CD14-positive monocyte (primary cell): ENCODE data around the gene BSND. TPM values are rescaled to one million over a fixed set of nuclear protein-coding genes. Genes with fewer than 3 reads are reported as not detected.
"Not testable (repeated sequence)": the region's sequence is repeated elsewhere in the genome, so short reads cannot be mapped to it uniquely, and the experiment has no call there.

Experiments used
- DNase-seq, 3 donors: peaks; one replicate each; pipeline ENCODE4 v3.0.0-alpha.2; 2011 to 2022
- H2AFZ ChIP-seq: 2 replicates; pipeline ENCODE4 v1.6.0; 2012; ENCODE audit warnings: mild to moderate bottlenecking, low read depth, low read length, inconsistent platforms; ENCODE audit not compliant: insufficient read depth, poor library complexity, severe bottlenecking
- H3K27ac ChIP-seq, 2 donors: 1 replicate in 1 of 2; 2 replicates in 1 of 2; pipeline ENCODE4 v1.5.1; 2012 to 2013; ENCODE audit warnings: low read length in 2 of 2, control low read depth in 1 of 2, inconsistent platforms in 1 of 2, low read depth in 1 of 2, mild to moderate bottlenecking in 1 of 2
- H3K27me3 ChIP-seq, 2 donors: one replicate each; pipeline versions ENCODE4 v1.6.0 to v1.6.1; 2011 to 2013; ENCODE audit warnings: low read length in 2 of 2; ENCODE audit not compliant: control insufficient read depth in 2 of 2, insufficient read depth in 2 of 2
- H3K36me3 ChIP-seq, 2 donors: replicated peaks in 1 of 2; 1 replicate in 1 of 2; 2 replicates in 1 of 2; pipeline versions ENCODE4 v1.5.1 to v1.6.1; 2012 to 2013; ENCODE audit warnings: low read length in 2 of 2, control low read depth in 1 of 2, inconsistent platforms in 1 of 2, mild to moderate bottlenecking in 1 of 2; ENCODE audit not compliant: insufficient read depth in 2 of 2, control insufficient read depth in 1 of 2
- H3K4me1 ChIP-seq, 2 donors: 1 replicate in 1 of 2; 2 replicates in 1 of 2; pipeline versions ENCODE4 v1.5.1 to v1.6.1; 2012 to 2013; ENCODE audit warnings: low read length in 2 of 2, control low read depth in 1 of 2, inconsistent platforms in 1 of 2, mild to moderate bottlenecking in 1 of 2, moderate library complexity in 1 of 2; ENCODE audit not compliant: insufficient read depth in 2 of 2, control insufficient read depth in 1 of 2
- H3K4me2 ChIP-seq: replicated peaks from 2 replicates; pipeline ENCODE3; 2012; ENCODE audit warnings: low read length, moderate library complexity, mild to moderate bottlenecking; ENCODE audit not compliant: poor library complexity, severe bottlenecking; ENCODE audit errors: extremely low read depth
- H3K4me3 ChIP-seq, 3 experiments: fragments of 200-600 bp in 1 of 3; sonication (generic) in 1 of 3; replicated peaks in 1 of 3; 1 replicate in 2 of 3; 2 replicates in 1 of 3; pipeline ENCODE4 v1.5.1; 2011 to 2013; ENCODE audit warnings: low read length in 3 of 3, mild to moderate bottlenecking in 3 of 3, control low read depth in 2 of 3, low read depth in 2 of 3, inconsistent platforms in 1 of 3, moderate library complexity in 1 of 3
- H3K79me2 ChIP-seq: 2 replicates; pipeline ENCODE4 v1.6.0; 2012; ENCODE audit warnings: mild to moderate bottlenecking, control low read depth, inconsistent platforms, low read length, moderate library complexity; ENCODE audit not compliant: insufficient read depth
- H3K9ac ChIP-seq: 2 replicates; pipeline ENCODE4 v1.6.0; 2017; ENCODE audit warnings: low read length, mild to moderate bottlenecking; ENCODE audit not compliant: insufficient read depth, poor library complexity, severe bottlenecking
- H3K9me3 ChIP-seq, 2 donors: replicated peaks in 1 of 2; 1 replicate in 1 of 2; 2 replicates in 1 of 2; pipeline versions ENCODE4 v1.5.1 to v1.6.1; 2012 to 2013; ENCODE audit warnings: low read length in 2 of 2, control low read depth in 1 of 2; ENCODE audit not compliant: control insufficient read depth in 1 of 2, insufficient read depth in 1 of 2
- H4K20me1 ChIP-seq: 2 replicates; pipeline ENCODE4 v1.6.0; 2012; ENCODE audit warnings: mild to moderate bottlenecking, low read length, control low read depth, moderate library complexity; ENCODE audit not compliant: insufficient read depth
- H3K27ac Mint-ChIP-seq, 7 donors: one replicate each; pipeline ENCODE4 v1.8.0; 2020; ENCODE audit warnings: mild to moderate bottlenecking in 7 of 7, mixed read lengths in 7 of 7, moderate library complexity in 6 of 7, inconsistent platforms in 2 of 7
- H3K27me3 Mint-ChIP-seq, 3 donors: one replicate each; pipeline ENCODE4 v1.8.0; 2021 to 2022; ENCODE audit warnings: low read depth in 3 of 3, mild to moderate bottlenecking in 3 of 3, mixed read lengths in 3 of 3, moderate library complexity in 3 of 3, inconsistent platforms in 1 of 3
- H3K36me3 Mint-ChIP-seq, 2 donors: one replicate each; pipeline ENCODE4 v1.8.0; 2020; ENCODE audit warnings: mixed read lengths in 2 of 2, inconsistent platforms in 1 of 2, mild to moderate bottlenecking in 1 of 2
- H3K4me1 Mint-ChIP-seq: one replicate; pipeline ENCODE4 v1.8.0; 2020; ENCODE audit warnings: mild to moderate bottlenecking, mixed read lengths
- H3K4me3 Mint-ChIP-seq, 2 donors: one replicate each; pipeline ENCODE4 v1.8.0; 2020; ENCODE audit warnings: mild to moderate bottlenecking in 2 of 2, mixed read lengths in 2 of 2, moderate library complexity in 1 of 2
- H3K9me3 Mint-ChIP-seq, 7 donors: one replicate each; pipeline ENCODE4 v1.8.0; 2020 to 2022; ENCODE audit warnings: mixed read lengths in 7 of 7, mild to moderate bottlenecking in 6 of 7, moderate library complexity in 6 of 7, inconsistent platforms in 2 of 7
- WGBS: methylation state at CpG from one replicate; pipeline ENCODE4 v1.1.5; 2013; ENCODE audit warnings: missing lambda C conversion rate; ENCODE audit not compliant: insufficient coverage; 5-methylcytosine and 5-hydroxymethylcytosine counted together
- intact Hi-C, 2 donors: fragments of 100-400 bp; cut with micrococcal nuclease; formaldehyde crosslinking; loops; one replicate each; pipeline versions ENCODE4 v1.15.0 to v1.15.1; 2023
- polyA plus RNA-seq, 3 donors: library from polyadenylated mRNA; depleted of rRNA in 1 of 3; unstranded in 2 of 3; stranded (reverse) in 1 of 3; fragments of 300-500 nt in 2 of 3; fragments of >200 nt in 1 of 3; fragmentation: Illumina TruSeq in 2 of 3; gene quantifications; 1 replicate in 2 of 3; 2 replicates in 1 of 3; pipeline ENCODE4 v1.2.3, GENCODE V29; 2012 to 2021
- TF ChIP-seq, protein P1 (sequence below): fragments of 200-600 bp; IDR thresholded peaks from one replicate; pipeline ENCODE4 v1.8.0; 2022; ENCODE audit warnings: antibody characterized with exemption, mild to moderate bottlenecking

The BSND gene
- polyA plus RNA-seq, 3 donors: not detected

DNA sequence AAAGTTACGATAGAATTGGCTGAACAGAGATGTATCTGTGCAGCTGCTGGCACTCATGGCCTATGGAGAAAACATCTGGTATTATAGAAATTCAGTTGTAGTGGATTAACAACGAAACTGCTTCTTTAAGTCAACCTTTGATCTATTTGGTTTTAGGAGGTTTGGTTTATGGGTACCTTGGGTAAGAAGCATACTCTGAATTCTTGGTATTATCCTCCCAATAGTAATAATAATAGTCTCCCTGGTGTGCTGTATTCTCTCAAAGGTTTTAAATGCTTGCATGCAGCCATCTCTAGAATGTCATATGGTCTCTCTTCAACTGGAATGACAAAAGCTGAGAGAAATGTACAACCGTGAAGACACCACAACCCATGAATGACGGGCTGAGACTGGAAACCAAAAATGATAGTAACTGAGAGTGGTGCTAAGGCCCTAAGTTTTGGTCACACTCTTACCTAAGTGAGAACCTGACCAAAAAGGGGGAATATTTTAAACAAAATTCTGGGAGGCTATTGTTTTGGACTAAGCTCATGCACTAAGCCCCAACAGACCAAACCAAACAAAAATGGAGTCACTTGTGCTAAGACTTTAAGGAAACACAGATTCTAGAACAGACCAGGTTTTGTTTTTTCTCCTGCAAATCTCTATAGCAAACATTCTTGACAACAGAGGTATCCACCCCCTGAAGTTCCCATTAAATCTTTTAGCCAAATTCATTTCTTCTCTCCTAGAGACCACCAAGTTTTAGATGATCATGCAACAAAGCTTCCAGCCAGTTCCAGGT lies 35.9 kb upstream of the BSND start:
- Histone ChIP-seq H4K20me1 (no peaks in the 10 kb centered on the region), H3K36me3 (no peaks in the 10 kb centered on the region), H3K4me1 (peaks cover 31 to 32% of the 10 kb centered on the region in 2 donors), H3K9me3 (peaks cover 7 to 9% of the 10 kb centered on the region in 2 donors), H3K4me3 (no peak overlapping the region), H2AFZ (no peak overlapping the region), H3K27ac (no peak overlapping the region), H3K27me3 (no peaks in the 10 kb centered on the region), H3K4me2 (no peak overlapping the region), H3K79me2 (no peaks in the 10 kb centered on the region), H3K9ac (no peak overlapping the region)
- peaks cover 0 to 5% (median 0%) of the 10 kb centered on the region in 3 donors for H3K27me3 Mint-ChIP-seq
- intact Hi-C loops: no loop called here
- DNase-seq: no peak
- peaks cover 3 to 13% (median 10%) of the 10 kb centered on the region in 7 donors for H3K9me3 Mint-ChIP-seq
- TF ChIP-seq, protein P1, sequence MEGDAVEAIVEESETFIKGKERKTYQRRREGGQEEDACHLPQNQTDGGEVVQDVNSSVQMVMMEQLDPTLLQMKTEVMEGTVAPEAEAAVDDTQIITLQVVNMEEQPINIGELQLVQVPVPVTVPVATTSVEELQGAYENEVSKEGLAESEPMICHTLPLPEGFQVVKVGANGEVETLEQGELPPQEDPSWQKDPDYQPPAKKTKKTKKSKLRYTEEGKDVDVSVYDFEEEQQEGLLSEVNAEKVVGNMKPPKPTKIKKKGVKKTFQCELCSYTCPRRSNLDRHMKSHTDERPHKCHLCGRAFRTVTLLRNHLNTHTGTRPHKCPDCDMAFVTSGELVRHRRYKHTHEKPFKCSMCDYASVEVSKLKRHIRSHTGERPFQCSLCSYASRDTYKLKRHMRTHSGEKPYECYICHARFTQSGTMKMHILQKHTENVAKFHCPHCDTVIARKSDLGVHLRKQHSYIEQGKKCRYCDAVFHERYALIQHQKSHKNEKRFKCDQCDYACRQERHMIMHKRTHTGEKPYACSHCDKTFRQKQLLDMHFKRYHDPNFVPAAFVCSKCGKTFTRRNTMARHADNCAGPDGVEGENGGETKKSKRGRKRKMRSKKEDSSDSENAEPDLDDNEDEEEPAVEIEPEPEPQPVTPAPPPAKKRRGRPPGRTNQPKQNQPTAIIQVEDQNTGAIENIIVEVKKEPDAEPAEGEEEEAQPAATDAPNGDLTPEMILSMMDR: no peak
- WGBS: no CpG with 5 or more reads among the region's 4 CpGs
- H3K27ac Mint-ChIP-seq: no peak overlapping the region
- no peaks in the 10 kb centered on the region for H3K36me3 Mint-ChIP-seq
- no peak overlapping the region for H3K4me3 Mint-ChIP-seq
- peaks cover 34% of the 10 kb centered on the region for H3K4me1 Mint-ChIP-seq

DNA sequence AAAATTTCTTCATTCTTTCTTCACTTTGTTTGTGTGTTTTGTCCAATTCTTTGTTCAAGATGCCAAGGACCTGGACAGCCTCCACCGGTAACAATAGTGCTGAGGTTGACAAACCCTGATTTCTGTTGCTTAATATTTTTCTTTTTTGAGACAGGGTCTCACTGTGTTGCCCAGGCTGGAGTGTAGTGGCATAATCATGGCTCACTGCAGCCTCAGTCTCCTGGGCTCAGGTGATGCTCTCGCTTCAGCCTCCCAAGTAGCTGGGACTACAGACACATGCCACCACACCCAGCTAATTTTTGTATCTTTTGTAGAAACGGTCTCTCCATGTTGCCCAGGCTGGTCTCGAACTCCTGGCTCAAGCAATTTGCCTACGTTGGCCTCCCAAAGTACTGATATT lies 34.9 kb upstream of the BSND start:
- H4K20me1 ChIP-seq, H3K36me3 ChIP-seq, H3K27ac ChIP-seq, H3K9me3 Mint-ChIP-seq, H2AFZ ChIP-seq, H3K9ac ChIP-seq, H3K9me3 ChIP-seq, H3K27me3 Mint-ChIP-seq, H3K27me3 ChIP-seq, DNase-seq, H3K79me2 ChIP-seq, H3K4me3 ChIP-seq, H3K4me2 ChIP-seq, H3K4me3 Mint-ChIP-seq, intact Hi-C loops, H3K36me3 Mint-ChIP-seq: not testable (repeated sequence)
- Mint-ChIP-seq H3K4me1 (peaks cover 36% of the 10 kb centered on the region), H3K27ac (peak overlapping the region in 1 of 7 donors; percentile 80)
- WGBS: 92% methylated on average over 4 of the region's 5 CpGs
- peaks cover 31 to 35% of the 10 kb centered on the region in 2 donors for H3K4me1 ChIP-seq
